ENCODE results near the gene CA4. TPM values are rescaled to one million over a fixed set of nuclear protein-coding genes. Genes with fewer than 3 reads are reported as not detected.

Gene CA4
- total RNA-seq, 1 donor from 2014 or later: 3.7 TPM

GRCh38 chr17:60151355-60151754, 1.6 kb downstream of the CA4 start:
- intact Hi-C loops (cut with DNase I): no loop called here
- no peak for DNase-seq (ENCODE audit: low spot score)

- DNase-seq (ENCODE audit: low spot score): no peak
- intact Hi-C loops (cut with DNase I): no loop called here
Measured at GRCh38 chr17:60153606-60154390, 4.0 kb downstream of the CA4 start.

- DNase-seq (ENCODE audit: low spot score): peak; percentile 80
- intact Hi-C loops (cut with DNase I): no loop called here
Measured at GRCh38 chr17:60154616-60155426, 5.0 kb downstream of the CA4 start.

GRCh38 chr17:60155427-60155814, 5.6 kb downstream of the CA4 start:
- intact Hi-C loops (cut with DNase I): no loop called here

GRCh38 chr17:60155815-60156214, 6.0 kb downstream of the CA4 start:
- no peak for DNase-seq (ENCODE audit: low spot score)
- intact Hi-C loops (cut with DNase I): no loop called here

More at GRCh38 chr17:60155427-60155814, 5.6 kb downstream of the CA4 start:
- DNase-seq (ENCODE audit: low spot score): no peak

GRCh38 chr17:60156746-60157145, 7.0 kb downstream of the CA4 start:
- intact Hi-C loops (cut with DNase I): no loop called here

GRCh38 chr17:60157487-60158040, 7.8 kb downstream of the CA4 start:
- no peak for DNase-seq (ENCODE audit: low spot score)
- intact Hi-C loops (cut with DNase I): no loop called here

More at GRCh38 chr17:60156746-60157145, 7.0 kb downstream of the CA4 start:
- no peak for DNase-seq (ENCODE audit: low spot score)

- DNase-seq (ENCODE audit: low spot score): peak; percentile 27
- intact Hi-C loops (cut with DNase I): no loop called here
Measured at GRCh38 chr17:60158751-60159478, 9.1 kb downstream of the CA4 start.

GRCh38 chr17:60159479-60159866, 9.7 kb downstream of the CA4 start:
- no peak for DNase-seq (ENCODE audit: low spot score)
- intact Hi-C loops (cut with DNase I): no loop called here

GRCh38 chr17:60160829-60161501, 11.2 kb downstream of the CA4 start:
- no peak for DNase-seq (ENCODE audit: low spot score)
- intact Hi-C loops (cut with DNase I): no loop called here

- intact Hi-C loops (cut with DNase I): no loop called here
- DNase-seq (ENCODE audit: low spot score): peak; percentile 75
Measured at GRCh38 chr17:60161598-60162330, 12.0 kb downstream of the CA4 start.

GRCh38 chr17:60163108-60163784, 13.5 kb downstream of the CA4 start:
- no peak for DNase-seq (ENCODE audit: low spot score)
- intact Hi-C loops (cut with DNase I): no loop called here

GRCh38 chr17:60164164-60164563, 14.4 kb downstream of the CA4 start:
- intact Hi-C loops (cut with DNase I): no loop called here
- DNase-seq (ENCODE audit: low spot score): no peak

- intact Hi-C loops (cut with DNase I): no loop called here
- DNase-seq (ENCODE audit: low spot score): no peak
Measured at GRCh38 chr17:60164697-60165096, 14.9 kb downstream of the CA4 start.

- intact Hi-C loops (cut with DNase I): no loop called here
- DNase-seq (ENCODE audit: low spot score): no peak
Measured at GRCh38 chr17:60165223-60165622, 15.4 kb downstream of the CA4 start.

GRCh38 chr17:60165971-60166370, 16.2 kb downstream of the CA4 start:
- DNase-seq (ENCODE audit: low spot score): no peak
- intact Hi-C loops (cut with DNase I): no loop called here

GRCh38 chr17:60167065-60167741, 17.4 kb downstream of the CA4 start:
- no peak for DNase-seq (ENCODE audit: low spot score)
- intact Hi-C loops (cut with DNase I): no loop called here

GRCh38 chr17:60168654-60169053, 18.9 kb downstream of the CA4 start:
- intact Hi-C loops (cut with DNase I): no loop called here
- no peak for DNase-seq (ENCODE audit: low spot score)

All from cardiac septum (tissue), 1 donor.